ENCODE data around the gene NR2F2. TPM values are rescaled to one million over a fixed set of nuclear protein-coding genes. Genes with fewer than 3 reads are reported as not detected.

The NR2F2 gene
- total RNA-seq, 4 donors from 2014 or later: 42.7 to 131 (median 83.6) TPM

GRCh38 chr15:96320107-96320506 is 10.4 kb upstream of the NR2F2 start:
- TF ChIP-seq, protein P1, sequence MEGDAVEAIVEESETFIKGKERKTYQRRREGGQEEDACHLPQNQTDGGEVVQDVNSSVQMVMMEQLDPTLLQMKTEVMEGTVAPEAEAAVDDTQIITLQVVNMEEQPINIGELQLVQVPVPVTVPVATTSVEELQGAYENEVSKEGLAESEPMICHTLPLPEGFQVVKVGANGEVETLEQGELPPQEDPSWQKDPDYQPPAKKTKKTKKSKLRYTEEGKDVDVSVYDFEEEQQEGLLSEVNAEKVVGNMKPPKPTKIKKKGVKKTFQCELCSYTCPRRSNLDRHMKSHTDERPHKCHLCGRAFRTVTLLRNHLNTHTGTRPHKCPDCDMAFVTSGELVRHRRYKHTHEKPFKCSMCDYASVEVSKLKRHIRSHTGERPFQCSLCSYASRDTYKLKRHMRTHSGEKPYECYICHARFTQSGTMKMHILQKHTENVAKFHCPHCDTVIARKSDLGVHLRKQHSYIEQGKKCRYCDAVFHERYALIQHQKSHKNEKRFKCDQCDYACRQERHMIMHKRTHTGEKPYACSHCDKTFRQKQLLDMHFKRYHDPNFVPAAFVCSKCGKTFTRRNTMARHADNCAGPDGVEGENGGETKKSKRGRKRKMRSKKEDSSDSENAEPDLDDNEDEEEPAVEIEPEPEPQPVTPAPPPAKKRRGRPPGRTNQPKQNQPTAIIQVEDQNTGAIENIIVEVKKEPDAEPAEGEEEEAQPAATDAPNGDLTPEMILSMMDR (IDR thresholded peaks at IDR 0.05): no peak
- TF ChIP-seq POLR2AphosphoS5 (IDR thresholded peaks at IDR 0.05): no peak
- TF ChIP-seq POLR2A (IDR thresholded peaks at IDR 0.05; ENCODE audit: low read depth): no peak
- no peak for TF ChIP-seq EP300 (IDR thresholded peaks at IDR 0.05)
- Histone ChIP-seq H3K4me3 (peak overlapping the region in 3 of 4 donors; percentile 20 to 82 (median 63)), H3K9me3 (no peaks in the 10 kb centered on the region), H3K27ac (replicated peaks in 1 of 4) (peak overlapping the region; percentile 94 to 95 (median 94)), H3K36me3 (no peaks in the 10 kb centered on the region), H3K27me3 (peaks cover 0 to 7% (median 0%) of the 10 kb centered on the region in 4 donors), H3K4me1 (peaks cover 17 to 97% (median 81%) of the 10 kb centered on the region in 4 donors)
- 63% methylated on average over 2 of the region's 2 CpGs for WGBS
- intact Hi-C loops (cut with DNase I): loop anchor here (10.0 kb wide), 3 partner anchors 885 to 1295 kb away; no protein-coding TSS in a partner anchor
- DNase-seq (ENCODE audit: extremely low spot score): no peak

GRCh38 chr15:96320703-96321638 is 9.5 kb upstream of the NR2F2 start:
- Histone ChIP-seq H3K9me3 (no peaks in the 10 kb centered on the region), H3K36me3 (no peaks in the 10 kb centered on the region), H3K27me3 (peaks cover 0 to 7% (median 0%) of the 10 kb centered on the region in 4 donors), H3K4me3 (peak overlapping the region; percentile 52 to 82 (median 64)), H3K27ac (replicated peaks in 1 of 4) (peak overlapping the region; percentile 94 to 95 (median 94)), H3K4me1 (peaks cover 17 to 93% (median 73%) of the 10 kb centered on the region in 4 donors)
- TF ChIP-seq, protein P1 (IDR thresholded peaks at IDR 0.05): no peak
- peak; percentile 20 to 37 for TF ChIP-seq POLR2AphosphoS5 (IDR thresholded peaks at IDR 0.05)
- DNase-seq (ENCODE audit: extremely low spot score): no peak
- intact Hi-C loops (cut with DNase I): loop anchor here (10.0 kb wide), 3 partner anchors 886 to 1296 kb away; no protein-coding TSS in a partner anchor
- WGBS: 38% methylated on average over 28 of the region's 28 CpGs

GRCh38 chr15:96321639-96322535 is 8.6 kb upstream of the NR2F2 start:
- TF ChIP-seq POLR2A (IDR thresholded peaks at IDR 0.05; ENCODE audit: low read depth) (no peak), POLR2AphosphoS5 (IDR thresholded peaks at IDR 0.05) (peak in 1 of 2 donors; percentile 4)
- TF ChIP-seq, protein P1 (IDR thresholded peaks at IDR 0.05): peak; percentile 6 to 32 (median 24)
- peak overlapping the region; percentile 52 to 82 (median 64) for H3K4me3 ChIP-seq
- no peak for DNase-seq (ENCODE audit: extremely low spot score)
- H3K36me3 ChIP-seq: no peaks in the 10 kb centered on the region
- peaks cover 0 to 7% (median 0%) of the 10 kb centered on the region in 4 donors for H3K27me3 ChIP-seq
- WGBS: 12% methylated on average over 20 of the region's 64 CpGs
- intact Hi-C loops (cut with DNase I): loop anchor here (10.0 kb wide), 3 partner anchors 887 to 1297 kb away; no protein-coding TSS in a partner anchor
- H3K27ac ChIP-seq (replicated peaks in 1 of 4): peak overlapping the region; percentile 94 to 95 (median 94)
- H3K4me1 ChIP-seq: peaks cover 24 to 84% (median 66%) of the 10 kb centered on the region in 4 donors
- H3K9me3 ChIP-seq: no peaks in the 10 kb centered on the region

DNA sequence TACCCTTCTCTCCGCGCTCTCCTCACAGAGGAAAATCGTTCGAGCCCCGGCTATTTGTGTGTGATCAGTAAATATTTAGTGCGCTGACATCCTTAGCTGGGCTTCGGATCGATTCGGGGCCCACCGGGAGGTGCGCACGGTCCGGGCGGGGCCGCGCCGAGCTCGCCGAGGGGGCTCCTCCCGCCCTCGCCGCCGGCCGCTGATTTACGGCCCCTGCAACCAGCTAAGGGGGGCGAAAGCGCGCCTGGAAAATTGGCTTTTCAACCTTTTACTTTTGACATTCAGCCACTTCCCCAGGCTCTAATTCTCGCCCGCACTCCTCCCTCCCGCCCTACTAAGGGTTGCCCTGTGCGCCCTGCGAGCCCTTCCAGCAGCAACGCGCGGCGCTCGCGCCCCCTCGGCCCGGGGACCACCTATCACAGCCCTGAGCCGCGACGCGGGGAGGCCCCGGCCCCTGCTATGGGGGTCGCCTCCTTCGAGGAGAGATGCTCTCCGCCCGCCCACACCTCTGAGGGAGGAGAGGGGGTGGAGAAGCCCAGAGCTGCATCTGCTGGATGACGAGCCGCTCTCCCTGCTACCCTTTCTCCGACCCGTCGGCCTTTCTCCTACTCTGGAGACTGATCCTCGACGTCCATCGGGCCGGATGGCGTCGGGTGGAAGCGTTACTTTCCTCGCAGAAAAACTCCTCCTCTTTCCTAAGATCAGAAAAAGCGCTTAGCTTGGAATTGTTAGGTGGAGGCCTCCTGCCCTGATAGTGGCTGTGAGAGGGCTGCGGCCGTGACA is 7.8 kb upstream of the NR2F2 start:
- intact Hi-C loops (cut with DNase I): loop anchor here (10.0 kb wide), 3 partner anchors 888 to 1298 kb away; no protein-coding TSS in a partner anchor
- no peaks in the 10 kb centered on the region for H3K9me3 ChIP-seq
- no peaks in the 10 kb centered on the region for H3K36me3 ChIP-seq
- TF ChIP-seq EP300 (IDR thresholded peaks at IDR 0.05) (no peak), POLR2AphosphoS5 (IDR thresholded peaks at IDR 0.05) (no peak), POLR2A (IDR thresholded peaks at IDR 0.05; ENCODE audit: low read depth) (no peak)
- TF ChIP-seq, protein P1 (IDR thresholded peaks at IDR 0.05): no peak
- 20% methylated on average over 51 of the region's 66 CpGs for WGBS
- no peak for DNase-seq (ENCODE audit: extremely low spot score)
- peak overlapping the region; percentile 52 to 82 (median 64) for H3K4me3 ChIP-seq
- peak overlapping the region; percentile 94 to 95 (median 94) for H3K27ac ChIP-seq (replicated peaks in 1 of 4)
- H3K4me1 ChIP-seq: peaks cover 26 to 76% (median 60%) of the 10 kb centered on the region in 4 donors
- H3K27me3 ChIP-seq: peaks cover 0 to 7% (median 0%) of the 10 kb centered on the region in 4 donors

Data from esophagus muscularis mucosa (tissue), 4 donors.